HG03196 (cell line): Measurements from ENCODE around the gene YY1.
A peak's percentile ranks its signal among the peaks of the same experiment; 100 is the strongest.
"Not testable (repeated sequence)": the region's sequence is repeated elsewhere in the genome, so short reads cannot be mapped to it uniquely, and the experiment has no call there.

Experiments used
- ATAC-seq: cut with Tn5 transposase; IDR thresholded peaks from one replicate; pipeline ENCODE4 v1.9.1; 2021; ENCODE audit not compliant: unreplicated experiment

Gene YY1

GRCh38 chr14:100283984-100284881, 45.3 kb downstream of the YY1 start:
- ATAC-seq = no peak

GRCh38 chr14:100285021-100285912, 46.3 kb downstream of the YY1 start:
- peak; percentile 83 for ATAC-seq

- ATAC-seq = no peak
These were observed 47.0 kb downstream of the YY1 start for GRCh38 chr14:100285913-100286400.

GRCh38 chr14:100286484-100287191, 47.7 kb downstream of the YY1 start:
- ATAC-seq = no peak

GRCh38 chr14:100287202-100287997, 48.5 kb downstream of the YY1 start:
- ATAC-seq = no peak

GRCh38 chr14:100287998-100288295, 49.0 kb downstream of the YY1 start:
- not testable (repeated sequence) for ATAC-seq

GRCh38 chr14:100288382-100289185, 49.6 kb downstream of the YY1 start:
- ATAC-seq = no peak

GRCh38 chr14:100289916-100290606, 51.1 kb downstream of the YY1 start:
- ATAC-seq = no peak

GRCh38 chr14:100290607-100291304, 51.8 kb downstream of the YY1 start:
- no peak for ATAC-seq

- ATAC-seq = no peak
These were observed 52.5 kb downstream of the YY1 start for GRCh38 chr14:100291305-100292075.

GRCh38 chr14:100292301-100292775, 53.4 kb downstream of the YY1 start:
- ATAC-seq = no peak

- ATAC-seq = no peak
These were observed 54.0 kb downstream of the YY1 start for GRCh38 chr14:100292776-100293461.

- no peak for ATAC-seq
These were observed 54.7 kb downstream of the YY1 start for GRCh38 chr14:100293497-100294212.

GRCh38 chr14:100294213-100294962, 55.4 kb downstream of the YY1 start:
- no peak for ATAC-seq

- ATAC-seq = no peak
These were observed 56.0 kb downstream of the YY1 start for GRCh38 chr14:100294963-100295330.
